Measurements from ENCODE around the gene TOGARAM1.

Gene TOGARAM1

DNA sequence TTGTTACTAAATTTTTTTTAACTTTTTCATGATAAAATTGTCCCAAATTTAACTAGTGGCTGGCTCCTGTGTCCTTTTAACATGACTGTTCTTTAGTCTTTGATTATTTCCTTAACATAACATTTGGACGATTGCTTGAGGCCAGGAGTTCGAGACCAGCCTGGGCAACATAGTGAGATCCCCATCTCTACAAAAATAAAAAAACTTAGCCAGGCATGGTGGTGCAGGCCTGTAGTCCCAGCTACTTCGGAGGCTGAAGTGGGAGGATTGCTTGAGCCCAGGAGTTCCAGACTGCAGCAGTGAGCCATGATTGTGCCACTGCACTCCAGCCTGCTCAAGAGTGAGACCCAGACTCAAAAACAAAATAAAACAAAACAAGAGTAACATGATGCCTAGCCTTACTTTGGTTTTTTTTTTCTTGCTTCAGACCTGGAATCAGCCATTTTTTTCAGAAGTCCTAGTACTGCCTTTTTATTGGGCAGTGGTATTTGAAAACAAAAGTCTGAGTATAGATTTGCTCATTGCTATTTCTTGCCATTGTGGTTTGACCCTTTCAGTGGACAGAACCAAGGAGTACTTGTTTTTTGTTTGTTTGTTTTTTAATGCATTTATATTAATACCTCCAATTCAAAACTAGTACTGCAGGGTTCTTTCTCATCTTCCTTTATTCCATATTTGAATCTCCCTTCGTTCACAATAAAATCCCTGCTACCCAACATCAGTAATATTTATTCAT is 4.8 kb downstream of the TOGARAM1 start:
- FAIRE-seq: no peak

DNA sequence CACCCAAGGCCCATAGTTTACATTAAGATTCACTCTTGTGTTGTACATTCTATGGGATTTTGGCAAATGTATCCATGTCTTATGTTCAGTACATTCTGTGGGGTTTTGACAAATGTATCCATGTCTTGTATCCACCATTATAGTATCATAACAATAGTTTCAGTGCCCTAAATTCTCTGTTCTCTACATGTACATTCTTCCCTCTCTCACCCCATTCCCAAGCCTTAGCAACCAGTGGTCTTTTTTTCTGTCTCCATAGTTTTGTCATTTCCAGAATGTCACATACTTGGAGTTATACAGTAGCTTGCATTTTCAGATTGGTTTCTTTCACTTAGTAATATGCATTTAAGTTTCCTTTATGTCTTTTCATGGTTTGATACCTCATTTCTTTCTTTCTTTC is 6.7 kb downstream of the TOGARAM1 start:
- no peak for FAIRE-seq

DNA sequence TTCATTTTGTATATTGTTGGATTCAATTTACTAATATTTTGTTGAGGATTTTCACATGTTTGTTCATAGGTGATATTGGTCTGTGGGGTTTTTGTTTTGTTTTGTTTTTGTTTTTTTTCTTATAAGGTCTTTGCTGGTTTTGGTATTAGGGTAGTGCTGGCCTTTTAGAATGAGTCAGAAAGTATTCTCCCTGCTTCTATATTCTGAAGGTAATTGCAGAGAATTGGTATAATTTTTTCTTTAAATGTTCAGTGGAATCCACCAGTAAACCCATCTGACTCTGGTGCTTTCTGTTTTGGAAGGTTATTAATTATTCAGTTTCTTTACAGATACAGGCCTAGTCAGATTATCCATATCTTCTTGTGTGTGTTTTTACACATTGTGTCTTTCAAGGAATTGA is 8.9 kb downstream of the TOGARAM1 start:
- no peak for FAIRE-seq

DNA sequence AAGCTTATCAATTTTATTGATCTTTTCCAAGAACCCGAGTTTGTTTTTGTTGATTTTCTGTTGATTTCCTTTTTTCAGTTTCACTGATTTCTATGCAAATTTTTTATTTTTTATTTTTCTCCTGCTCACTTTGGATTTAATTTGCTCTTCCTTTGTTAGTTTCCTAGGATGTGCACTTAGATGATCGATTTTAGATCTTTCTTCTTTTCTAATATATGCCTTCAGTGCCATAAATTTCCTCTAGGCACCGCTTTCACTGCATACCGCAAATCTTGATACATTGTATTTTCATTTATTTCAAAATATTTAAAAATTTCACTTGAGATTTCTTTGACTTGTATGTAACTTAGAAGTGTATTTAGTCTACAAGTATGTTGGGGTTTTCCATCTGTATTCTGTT is 9.5 kb downstream of the TOGARAM1 start:
- FAIRE-seq: no peak

DNA sequence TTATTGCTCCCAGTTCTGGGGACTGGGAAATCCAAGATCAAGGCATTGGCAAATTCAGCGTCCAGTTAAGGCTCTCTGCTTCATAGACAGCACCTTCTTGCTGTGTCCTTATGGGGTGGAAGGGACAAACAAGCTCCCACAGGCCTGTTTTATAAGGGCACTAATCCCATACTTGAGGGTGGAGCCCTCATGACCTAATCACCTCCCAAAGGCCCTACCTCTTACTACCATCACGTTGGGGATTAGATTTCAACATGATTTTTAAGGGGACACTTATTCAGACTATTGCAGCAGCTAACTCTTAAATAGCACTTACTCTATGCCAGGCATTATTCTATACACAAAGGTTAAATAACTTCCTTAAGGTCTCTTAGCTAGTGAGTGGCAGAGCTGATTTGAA is 17.3 kb downstream of the TOGARAM1 start:
- no peak for FAIRE-seq

DNA sequence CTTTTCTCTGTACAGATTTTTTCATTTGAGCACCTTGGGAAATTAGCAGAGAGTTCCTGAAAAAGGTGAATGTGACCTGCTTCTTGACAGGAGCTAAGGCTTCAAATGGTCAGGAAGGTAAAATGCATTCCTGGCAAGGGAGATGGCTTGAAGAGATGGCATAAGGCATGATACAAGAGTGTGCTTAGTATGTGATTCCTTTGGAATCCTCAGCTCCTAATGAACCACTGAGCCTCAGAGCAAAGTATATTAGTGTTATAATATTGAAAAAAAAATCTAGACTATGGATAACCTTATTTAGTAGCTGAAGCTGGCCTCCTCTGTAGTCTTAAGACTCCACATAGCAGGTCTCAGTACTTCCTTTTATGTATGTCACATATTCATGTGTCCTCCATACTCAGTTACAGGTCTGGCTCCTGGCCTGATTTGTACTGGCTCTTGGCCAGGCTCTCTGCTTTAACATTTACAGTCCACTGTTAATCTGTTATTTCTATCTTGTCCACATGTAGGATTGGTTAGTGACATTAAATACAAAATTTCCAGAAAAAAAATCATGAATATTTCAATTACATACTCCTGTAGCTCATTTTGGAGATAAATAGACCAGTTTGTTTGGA is 17.9 kb downstream of the TOGARAM1 start:
- no peak for FAIRE-seq

DNA sequence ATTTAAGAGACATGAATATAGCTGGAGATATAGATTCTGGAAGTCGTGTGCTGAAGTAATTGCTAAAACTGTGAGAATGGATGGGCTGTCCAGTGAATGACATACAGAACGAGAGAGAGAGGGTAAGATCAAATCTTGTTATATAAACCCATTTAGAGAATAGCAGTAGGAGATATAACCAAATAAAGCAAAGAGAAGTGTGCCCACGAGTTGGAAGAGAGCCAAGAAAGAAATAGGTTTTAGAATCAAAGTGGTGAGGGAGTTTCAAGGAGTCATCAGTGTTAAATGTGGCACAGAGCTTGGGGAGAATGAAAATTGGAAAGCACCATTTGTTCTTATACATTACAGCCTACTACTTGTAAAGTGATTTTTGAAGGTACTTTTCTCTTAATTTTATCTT is 19.2 kb downstream of the TOGARAM1 start:
- no peak for FAIRE-seq

DNA sequence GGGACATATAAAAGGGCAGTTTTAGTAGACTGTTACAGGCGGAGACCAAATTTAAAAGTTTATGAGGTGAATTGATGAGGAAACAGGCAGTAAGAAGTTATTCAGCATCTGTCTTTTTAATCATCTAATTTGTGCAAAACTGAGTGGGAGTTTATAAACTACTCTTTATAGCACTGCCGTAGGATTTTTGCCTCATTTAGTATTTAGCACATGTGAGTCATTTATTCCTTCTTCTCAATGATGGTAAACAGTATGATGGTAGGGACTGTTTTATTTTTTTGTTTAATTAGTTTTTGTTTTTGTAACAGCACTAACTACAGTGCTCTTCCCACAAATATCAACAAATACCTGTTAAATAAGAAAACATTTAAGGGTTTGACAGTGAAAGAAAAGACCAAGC is 20.6 kb downstream of the TOGARAM1 start:
- no peak for FAIRE-seq

DNA sequence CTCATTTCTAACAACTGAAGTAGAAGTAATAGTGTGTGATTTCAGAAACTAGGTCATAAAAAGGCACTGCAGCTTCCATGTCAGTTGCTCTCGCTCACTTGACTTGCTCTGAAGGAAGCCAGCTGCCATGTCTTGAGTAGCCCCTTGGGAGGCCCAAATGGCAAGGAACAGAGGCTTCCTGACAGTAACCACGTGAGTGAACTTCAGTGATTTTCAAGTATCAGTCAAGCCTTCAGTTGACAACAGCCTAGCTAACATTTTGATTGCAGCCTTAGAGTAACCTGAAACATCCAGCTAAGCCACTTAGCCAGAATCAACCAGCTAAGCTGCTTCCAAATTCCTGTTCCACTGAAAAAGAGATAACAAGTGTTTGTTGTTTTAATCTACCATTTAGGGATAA is 26.7 kb downstream of the TOGARAM1 start:
- FAIRE-seq: no peak

DNA sequence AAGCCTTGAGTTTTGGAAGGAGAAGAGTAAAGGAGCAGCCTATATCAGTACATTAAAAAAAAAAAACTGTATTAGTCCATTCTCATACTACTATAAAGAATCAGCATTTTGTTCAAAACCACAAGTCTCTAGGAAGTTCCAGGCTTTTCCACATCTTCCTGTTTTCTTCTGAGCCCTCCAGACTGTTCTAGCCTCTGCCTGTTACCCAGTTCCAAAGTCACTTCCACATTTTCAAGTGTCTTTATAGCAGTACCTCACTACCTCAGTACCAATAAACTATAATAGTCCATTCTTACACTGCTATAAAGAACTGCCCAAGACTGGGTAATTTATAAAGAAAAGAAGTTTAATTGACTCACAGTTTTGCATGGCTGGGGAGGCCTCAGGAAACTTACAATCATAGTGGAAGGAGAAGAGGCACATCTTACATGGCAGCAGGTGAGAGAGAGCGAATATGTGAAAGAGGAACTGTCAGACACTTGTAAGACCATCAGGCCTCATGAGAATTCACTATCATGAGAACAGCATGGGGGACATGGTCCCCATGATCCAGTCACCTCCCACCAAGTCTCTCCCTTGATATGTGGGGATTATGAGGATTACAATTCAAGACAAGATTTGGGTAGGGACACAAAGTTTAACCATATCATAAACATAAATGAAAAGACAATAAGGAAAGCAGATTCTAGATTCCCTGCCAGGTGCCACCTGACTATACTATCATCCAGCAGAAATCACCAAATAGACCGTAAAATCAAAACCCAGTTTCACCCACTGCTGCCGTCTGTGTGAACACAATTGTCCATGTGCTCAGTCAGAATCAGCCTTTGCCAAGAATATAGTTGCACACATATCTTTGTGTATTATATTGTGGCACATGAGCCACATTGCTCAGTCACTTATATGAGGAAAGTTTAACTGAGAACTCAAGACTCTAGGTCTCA is 27.8 kb downstream of the TOGARAM1 start:
- FAIRE-seq: no peak

DNA sequence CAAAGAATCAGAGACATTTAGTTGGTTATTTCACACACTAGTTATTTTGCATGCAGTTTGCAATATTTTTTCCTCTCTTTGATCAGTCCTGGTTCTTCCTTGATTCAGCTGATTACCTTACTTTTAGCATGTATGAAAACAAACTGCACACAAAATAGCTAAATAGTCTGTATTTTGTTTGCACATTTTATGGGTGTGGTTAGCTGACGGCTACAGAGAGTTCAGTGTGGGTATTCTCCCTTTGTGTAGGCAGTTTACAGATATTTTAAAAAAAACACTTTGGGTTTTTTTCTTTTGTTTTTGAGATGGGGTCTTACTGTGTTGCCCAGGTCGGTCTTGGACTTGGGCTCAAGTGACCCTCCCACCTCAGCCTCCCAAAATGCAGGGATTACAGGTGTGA is 28.5 kb downstream of the TOGARAM1 start:
- no peak for FAIRE-seq

DNA sequence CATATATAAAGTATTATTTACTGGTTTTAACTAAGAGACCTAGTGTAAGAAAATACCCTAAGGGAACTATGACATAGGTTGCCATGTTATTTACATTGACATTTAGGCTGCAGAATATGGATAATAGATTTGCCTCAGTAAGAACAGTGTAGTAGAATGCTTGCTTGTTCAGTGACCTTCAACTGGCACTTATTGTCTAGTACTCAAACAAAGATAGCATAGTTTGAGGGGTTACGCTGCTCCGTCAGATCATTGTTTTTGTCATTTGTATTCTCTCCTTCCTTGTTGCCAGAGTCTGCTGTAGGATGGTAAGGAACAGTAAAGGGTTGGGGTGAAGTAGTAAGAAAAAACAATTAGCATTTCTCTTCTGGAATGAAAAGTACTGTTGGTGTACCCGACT is 33.2 kb downstream of the TOGARAM1 start:
- no peak for FAIRE-seq

DNA sequence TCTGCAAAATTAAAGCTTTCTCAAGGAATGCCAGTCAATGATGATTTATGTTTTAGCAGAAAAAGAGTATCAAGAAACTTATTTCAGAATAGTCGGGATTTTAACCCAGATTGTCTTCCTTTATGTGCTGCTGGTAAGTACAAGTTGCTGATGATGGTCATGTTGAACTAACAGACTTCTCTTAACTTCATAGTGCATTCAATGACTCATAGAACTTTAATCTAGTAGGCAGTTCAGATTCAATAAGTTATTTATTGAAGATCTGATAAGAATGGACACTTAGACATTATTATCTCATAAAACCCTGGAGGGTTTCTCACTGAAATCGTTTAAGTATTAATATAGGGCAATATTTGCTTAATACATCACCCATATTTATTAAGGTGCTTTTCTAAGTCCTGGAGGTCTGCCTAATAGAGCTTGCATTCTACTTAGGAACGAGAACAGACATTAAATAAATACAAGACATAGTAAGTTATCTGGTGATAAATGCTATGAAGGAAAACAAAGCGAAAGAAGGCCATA is 33.8 kb downstream of the TOGARAM1 start:
- no peak for FAIRE-seq

DNA sequence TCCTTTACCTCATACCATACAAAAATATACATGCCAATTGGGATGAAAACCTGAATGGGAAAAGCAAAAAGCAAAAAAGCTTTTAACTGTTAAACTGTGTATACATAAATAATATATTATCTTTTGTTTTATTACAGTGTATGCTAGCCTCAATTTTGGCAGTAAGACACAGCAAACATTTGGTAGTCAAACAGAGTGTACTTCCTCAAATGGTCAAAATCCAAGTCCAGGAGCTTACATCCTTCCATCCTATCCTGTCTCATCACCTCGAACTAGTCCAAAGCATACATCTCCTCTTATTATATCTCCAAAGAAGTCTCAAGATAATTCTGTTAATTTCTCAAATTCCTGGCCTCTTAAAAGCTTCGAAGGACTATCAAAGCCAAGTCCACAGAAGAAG is 41.9 kb downstream of the TOGARAM1 start:
- no peak for FAIRE-seq

DNA sequence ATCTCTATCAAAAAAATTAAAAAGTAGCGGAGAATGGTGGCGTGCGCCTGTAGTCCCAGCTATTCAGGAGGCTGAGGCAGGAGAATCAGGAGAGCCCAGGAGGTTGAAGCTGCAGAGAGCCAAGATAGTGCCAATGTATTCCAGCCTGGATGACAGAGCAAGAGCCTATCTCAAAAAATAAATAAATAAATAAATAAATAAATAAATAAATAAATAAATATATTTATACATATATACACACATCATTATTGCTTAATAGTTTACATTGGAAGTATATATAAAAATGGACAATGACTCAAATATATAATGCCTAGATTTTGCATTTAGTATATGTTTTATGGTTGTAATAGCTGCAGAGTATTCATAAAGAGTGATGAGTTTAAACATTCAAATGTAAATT is 53.1 kb downstream of the TOGARAM1 start:
- no peak for FAIRE-seq

DNA sequence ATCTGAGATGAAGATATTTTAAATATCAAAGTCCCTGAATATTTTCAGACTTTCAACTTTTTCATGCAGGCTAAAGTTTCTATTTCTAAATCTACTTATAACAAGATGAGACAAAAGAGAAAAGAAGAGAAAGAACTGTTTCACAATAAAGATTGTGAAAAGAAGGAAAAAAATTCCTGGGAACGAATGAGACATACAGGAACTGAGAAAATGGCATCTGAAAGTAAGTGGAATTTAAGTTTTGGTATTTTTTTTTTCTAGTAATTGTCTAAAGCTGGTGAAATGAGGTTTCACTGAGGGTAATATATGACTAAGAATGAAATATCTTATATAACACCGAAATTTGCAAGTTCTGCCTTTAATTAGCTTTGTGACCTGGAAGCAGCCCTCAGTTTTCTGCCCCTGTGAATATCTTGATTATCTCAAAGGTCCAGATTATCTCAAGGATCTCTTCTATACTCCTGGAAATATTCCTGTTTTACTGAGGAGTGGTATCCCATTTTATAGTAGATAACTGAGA is 66.2 kb downstream of the TOGARAM1 start:
- no peak for FAIRE-seq

DNA sequence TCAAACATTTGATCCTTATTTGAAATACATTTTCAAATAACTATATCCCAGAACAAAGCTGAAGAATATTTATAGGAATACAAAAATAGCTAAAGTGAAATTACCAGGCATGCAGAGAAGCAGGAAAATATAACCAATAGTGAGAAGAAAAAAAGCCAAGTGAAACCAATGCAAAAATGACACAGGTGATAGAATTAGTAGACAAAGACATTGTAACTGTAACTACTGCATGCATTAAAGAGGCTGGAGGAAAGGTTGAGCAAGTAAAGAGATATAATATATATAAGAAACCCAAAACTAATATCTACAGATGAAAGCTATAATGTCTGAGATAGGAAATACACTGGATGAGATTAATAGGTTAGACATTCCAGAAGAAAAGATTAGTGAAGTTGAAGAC is 72.7 kb downstream of the TOGARAM1 start:
- no peak for FAIRE-seq

DNA sequence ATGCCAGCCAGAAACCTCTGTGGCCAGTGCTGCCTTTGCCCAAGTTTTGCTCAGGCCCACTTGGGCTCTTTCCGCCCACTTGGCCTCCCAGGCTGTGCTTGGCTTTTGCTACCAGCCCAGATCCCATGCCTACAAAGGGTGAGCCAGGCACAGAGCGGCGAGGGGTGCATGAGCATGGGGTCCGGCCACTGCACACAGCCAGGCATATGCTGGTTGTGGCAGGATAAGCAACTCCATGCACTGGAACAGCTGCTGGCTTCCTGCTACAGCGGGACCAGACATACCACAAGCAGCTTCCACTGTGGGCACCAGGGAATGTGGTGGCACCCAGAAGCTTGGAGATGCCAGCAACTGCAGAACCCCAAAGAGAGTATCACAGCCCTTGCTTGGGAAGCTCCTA is 76.3 kb downstream of the TOGARAM1 start:
- no peak for FAIRE-seq

DNA sequence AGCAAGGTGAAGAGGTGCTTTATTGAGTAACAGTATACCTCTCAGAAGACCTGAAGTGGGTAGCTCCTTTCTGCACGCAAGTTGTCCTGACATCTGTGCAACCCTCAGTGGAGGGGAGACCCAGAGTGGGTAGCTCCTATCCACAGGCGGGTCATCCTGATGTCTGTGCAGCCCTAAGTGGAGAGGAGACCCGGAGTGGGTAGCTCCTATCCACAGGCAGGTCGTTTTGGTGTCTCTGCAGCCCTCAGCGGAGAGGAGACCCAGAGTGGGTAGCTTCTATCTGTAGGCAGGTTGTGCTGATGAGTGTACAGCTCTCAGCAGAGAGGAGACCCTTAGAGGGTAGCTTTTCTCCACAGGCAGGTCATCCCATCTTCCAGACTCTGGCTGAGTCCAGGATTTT is 76.9 kb downstream of the TOGARAM1 start:
- FAIRE-seq: no peak

DNA sequence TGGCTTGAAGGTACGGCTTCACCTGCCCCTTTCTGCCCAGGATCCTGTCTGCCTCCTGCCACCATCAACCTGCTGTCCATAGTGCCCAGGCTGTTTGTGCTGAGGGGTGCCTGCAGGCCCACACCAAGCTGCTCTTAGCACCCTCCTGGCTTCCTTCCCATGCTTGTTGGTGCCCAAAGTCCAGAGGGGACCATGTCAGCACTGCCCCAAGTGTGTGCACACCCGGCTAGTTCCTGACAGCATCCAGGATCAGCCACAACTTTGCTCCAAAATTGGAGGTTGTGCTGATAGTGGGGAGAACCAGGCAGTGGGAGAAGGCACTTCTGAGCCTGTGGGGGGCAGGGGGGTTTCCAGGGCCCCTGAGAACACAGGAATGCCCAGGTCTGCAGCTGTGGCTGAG is 77.4 kb downstream of the TOGARAM1 start:
- FAIRE-seq: no peak

DNA sequence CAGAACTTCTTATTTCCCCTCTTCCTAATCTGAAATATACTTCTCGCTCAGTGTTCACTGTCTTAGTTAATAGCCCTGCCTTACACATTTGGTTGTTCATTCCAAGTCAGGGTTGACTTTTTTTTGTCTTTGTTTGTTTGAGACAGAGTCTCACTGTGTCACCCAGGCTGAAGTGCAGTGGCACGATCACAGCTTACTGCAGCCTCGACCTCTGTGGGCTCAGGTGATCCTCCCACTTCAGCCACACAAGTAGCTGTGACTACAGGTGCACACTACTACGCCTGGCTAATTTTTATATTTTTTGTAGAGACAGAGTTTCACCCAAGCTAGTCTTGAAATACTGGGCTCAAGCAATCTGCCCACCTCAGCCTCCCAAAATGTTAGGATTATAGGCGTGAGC is 79.7 kb downstream of the TOGARAM1 start:
- FAIRE-seq: no peak

DNA sequence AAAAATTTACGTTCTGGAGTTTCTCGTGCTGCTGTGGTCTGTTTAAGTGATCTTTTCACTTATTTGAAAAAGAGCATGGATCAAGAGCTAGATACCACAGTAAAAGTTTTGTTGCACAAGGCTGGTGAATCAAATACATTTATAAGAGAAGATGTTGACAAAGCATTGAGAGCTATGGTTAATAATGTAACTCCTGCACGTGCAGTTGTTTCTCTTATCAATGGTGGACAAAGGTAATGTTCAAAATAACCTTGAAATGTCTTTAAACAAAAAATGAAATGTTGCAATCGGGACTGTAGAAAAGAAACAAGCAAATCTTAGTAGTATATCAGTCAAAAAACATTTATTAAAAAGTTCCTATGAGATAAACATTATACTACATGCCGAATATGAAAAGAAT is 82.6 kb downstream of the TOGARAM1 start:
- FAIRE-seq: no peak

DNA sequence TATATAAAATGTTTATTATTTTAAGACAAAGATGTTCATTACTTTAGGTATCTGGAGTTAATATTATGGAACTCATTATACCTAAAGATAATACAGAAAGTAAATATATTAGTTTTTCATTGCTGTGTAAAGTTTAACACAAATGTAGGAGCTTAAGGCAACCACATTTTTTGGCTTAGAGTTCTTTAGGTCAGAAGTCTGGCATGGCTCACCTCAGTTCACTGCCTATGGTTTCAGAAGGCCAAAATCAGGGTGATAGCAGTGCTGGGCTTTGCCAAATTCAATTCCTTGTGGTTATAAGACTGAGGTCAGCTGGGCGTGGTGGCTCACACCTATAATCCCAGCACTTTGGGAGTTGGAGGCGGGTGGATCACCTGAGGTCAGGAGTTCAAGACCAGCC is 86.4 kb downstream of the TOGARAM1 start:
- FAIRE-seq: no peak

All from TTC549 (cell line).